Liver (tissue), 9 donors: ENCODE results near the gene PAFAH1B2. TPM values are rescaled to one million over a fixed set of nuclear protein-coding genes. Genes with fewer than 3 reads are reported as not detected.
A peak's percentile ranks its signal among the peaks of the same experiment; 100 is the strongest.

Experiments
- DNase-seq: peaks from one replicate; pipeline ENCODE4 v3.0.0-alpha.2; 2017; ENCODE audit warnings: low spot score
- H3K27ac ChIP-seq, 2 donors: one replicate each; pipeline ENCODE4 v1.7.0; 2013; ENCODE audit warnings: inconsistent platforms in 2 of 2, low read length in 2 of 2, control low read depth in 1 of 2, low read depth in 1 of 2, mild to moderate bottlenecking in 1 of 2
- H3K27me3 ChIP-seq, 4 donors: one replicate each; pipeline versions ENCODE4 v1.6.1 to v1.7.0; 2013; ENCODE audit warnings: low read length in 3 of 4, inconsistent platforms in 1 of 4, mild to moderate bottlenecking in 1 of 4, moderate library complexity in 1 of 4; ENCODE audit not compliant: control insufficient read depth in 4 of 4, insufficient read depth in 4 of 4
- H3K36me3 ChIP-seq, 4 donors: one replicate each; pipeline versions ENCODE4 v1.6.1 to v1.7.0; 2013; ENCODE audit warnings: low read length in 3 of 4, mild to moderate bottlenecking in 3 of 4, low read depth in 1 of 4, moderate library complexity in 1 of 4; ENCODE audit not compliant: control insufficient read depth in 4 of 4, insufficient read depth in 3 of 4
- H3K4me1 ChIP-seq, 4 donors: one replicate each; pipeline versions ENCODE4 v1.6.1 to v1.7.0; 2013; ENCODE audit warnings: low read length in 3 of 4, mild to moderate bottlenecking in 3 of 4, moderate library complexity in 1 of 4; ENCODE audit not compliant: control insufficient read depth in 4 of 4, insufficient read depth in 4 of 4
- H3K4me3 ChIP-seq, 3 donors: one replicate each; pipeline versions ENCODE4 v1.6.1 to v1.7.0; 2013; ENCODE audit warnings: low read length in 3 of 3, control low read depth in 1 of 3, low read depth in 1 of 3, mild to moderate bottlenecking in 1 of 3
- H3K9ac ChIP-seq, 2 donors: one replicate each; pipeline ENCODE4 v1.7.0; 2013; ENCODE audit warnings: low read length in 2 of 2, mild to moderate bottlenecking in 2 of 2, moderate library complexity in 2 of 2, control low read depth in 1 of 2, low read depth in 1 of 2
- H3K9me3 ChIP-seq, 4 donors: one replicate each; pipeline versions ENCODE4 v1.6.1 to v1.7.0; 2013; ENCODE audit warnings: low read length in 3 of 4; ENCODE audit not compliant: control insufficient read depth in 4 of 4
- FOXA1 ChIP-seq: IDR thresholded peaks from 2 replicates; pipeline ENCODE4 v1.6.1; 2016; ENCODE audit warnings: antibody characterized with exemption
- GABPA ChIP-seq, 2 donors: IDR thresholded peaks in 1 of 2; conservative IDR thresholded peaks in 1 of 2; 2 replicates each; pipeline ENCODE4 v1.6.1; 2016; ENCODE audit warnings: antibody characterized with exemption in 2 of 2, mild to moderate bottlenecking in 1 of 2, moderate library complexity in 1 of 2
- RAD21 ChIP-seq, 2 donors: IDR thresholded peaks; 2 replicates each; pipeline ENCODE4 v1.6.1; 2016; ENCODE audit warnings: antibody characterized with exemption in 2 of 2, mild to moderate bottlenecking in 2 of 2
- RXRA ChIP-seq, 2 donors: IDR thresholded peaks; 2 replicates each; pipeline ENCODE4 v1.6.1; 2017 to 2018; ENCODE audit warnings: antibody characterized with exemption in 2 of 2, mild to moderate bottlenecking in 1 of 2
- SP1 ChIP-seq: IDR thresholded peaks from 2 replicates; pipeline ENCODE4 v1.6.1; 2018; ENCODE audit warnings: antibody characterized with exemption, mild to moderate bottlenecking
- TAF1 ChIP-seq: conservative IDR thresholded peaks from 2 replicates; pipeline ENCODE4 v1.6.1; 2016; ENCODE audit warnings: antibody characterized with exemption, mild to moderate bottlenecking
- YY1 ChIP-seq: IDR thresholded peaks from 2 replicates; pipeline ENCODE4 v1.6.1; 2016; ENCODE audit warnings: antibody characterized with exemption, mild to moderate bottlenecking
- whole genome bisulfite sequencing: extraction: QIAGEN DNeasy Blood & Tissue Kit; methylation state at CpG from one replicate; pipeline ENCODE4 v1.1.7; 2013; 5-methylcytosine and 5-hydroxymethylcytosine counted together
- polyA plus RNA-seq, 2 donors: library from polyadenylated mRNA; stranded (reverse) in 1 of 2; unstranded in 1 of 2; fragments of 200-250 nt in 1 of 2; fragments of >200 nt in 1 of 2; fragmentation: Nextera tagmentation in 1 of 2; extraction: Ambion mirVana in 1 of 2; gene quantifications; one replicate each; pipeline versions ENCODE4 v1.2.1 to v1.2.3, GENCODE V29; 2013 to 2015
- total RNA-seq, 2 donors: library from RNA; depleted of rRNA; stranded (reverse); fragments of >200 nt; gene quantifications; one replicate each; pipeline ENCODE4 v1.2.3, GENCODE V29; 2014
- TF ChIP-seq, protein P1 (sequence below): IDR thresholded peaks from 2 replicates; pipeline ENCODE4 v1.6.1; 2016; ENCODE audit warnings: antibody characterized with exemption
- TF ChIP-seq, protein P2 (sequence below): fragments of 150-350 bp; IDR thresholded peaks from 2 replicates; pipeline ENCODE4 v1.5.1; 2017; ENCODE audit warnings: improper control_type of control experiment, low read depth, low read length; ENCODE audit not compliant: missing input control
- TF ChIP-seq, protein P3 (sequence below): IDR thresholded peaks from 2 replicates; pipeline ENCODE4 v1.6.1; 2016; ENCODE audit warnings: antibody characterized with exemption
- TF ChIP-seq, protein P4 (sequence below): IDR thresholded peaks from 2 replicates; pipeline ENCODE4 v1.6.1; 2016; ENCODE audit warnings: antibody characterized with exemption
- donor health status: healthy.
- donor health status: healthy.
- donor health status: healthy.
- donor health status: healthy.
- donor health status: healthy.

Gene PAFAH1B2, protein sequence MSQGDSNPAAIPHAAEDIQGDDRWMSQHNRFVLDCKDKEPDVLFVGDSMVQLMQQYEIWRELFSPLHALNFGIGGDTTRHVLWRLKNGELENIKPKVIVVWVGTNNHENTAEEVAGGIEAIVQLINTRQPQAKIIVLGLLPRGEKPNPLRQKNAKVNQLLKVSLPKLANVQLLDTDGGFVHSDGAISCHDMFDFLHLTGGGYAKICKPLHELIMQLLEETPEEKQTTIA
- total RNA-seq (10 to 100 TPM; 33.4 to 39.8 TPM), polyA plus RNA-seq (10 to 100 TPM; 12.7 to 16.4 TPM)

DNA sequence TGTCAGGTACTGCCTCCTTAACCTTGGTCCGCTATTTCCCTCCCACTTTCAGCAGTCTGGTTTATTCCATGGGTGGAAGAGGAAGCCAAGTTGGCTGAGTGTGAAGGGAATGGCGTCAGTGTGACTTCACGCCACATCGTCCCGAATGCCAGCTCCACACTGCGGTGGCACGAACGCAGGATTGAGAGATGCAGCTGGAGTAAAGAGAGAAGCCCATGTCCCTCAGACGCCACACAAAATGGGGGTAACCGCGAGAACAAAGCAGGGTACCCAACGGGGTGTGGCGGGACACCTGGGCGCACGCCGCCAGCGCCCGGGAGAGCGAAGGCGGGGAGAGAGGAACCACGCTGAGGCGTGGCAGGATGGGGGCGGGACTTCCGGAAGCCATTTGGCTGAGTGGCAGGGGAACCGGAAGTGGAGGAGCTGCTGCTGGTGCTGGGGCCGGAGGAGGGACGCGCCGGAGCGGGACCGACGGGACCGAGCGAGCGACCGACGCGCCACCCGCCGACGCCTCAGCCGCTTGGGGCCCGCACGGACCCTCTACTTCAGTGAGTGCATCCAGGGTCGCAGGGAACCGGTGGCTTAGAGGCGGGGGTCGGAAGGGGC is at the start of gene PAFAH1B2:
Gene PAFAH1B2 (plus strand): TSS at position 417 of the 606 bp plus-strand sequence. CDS start 8,161 bp downstream, outside the sequence.
- peak within 1 kb of the TSS; percentile 77 to 92 for H3K9ac ChIP-seq
- peak within 1 kb of the TSS; percentile 86 to 100 (median 92) for H3K4me3 ChIP-seq
- H3K36me3 ChIP-seq: peaks cover 0 to 6% (median 4%) of the 10 kb centered on the region in 4 donors
- H3K9me3 ChIP-seq: no peaks in the 10 kb centered on the region
- TF ChIP-seq, protein P1, sequence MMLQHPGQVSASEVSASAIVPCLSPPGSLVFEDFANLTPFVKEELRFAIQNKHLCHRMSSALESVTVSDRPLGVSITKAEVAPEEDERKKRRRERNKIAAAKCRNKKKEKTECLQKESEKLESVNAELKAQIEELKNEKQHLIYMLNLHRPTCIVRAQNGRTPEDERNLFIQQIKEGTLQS: no peak
- TF ChIP-seq, protein P2, sequence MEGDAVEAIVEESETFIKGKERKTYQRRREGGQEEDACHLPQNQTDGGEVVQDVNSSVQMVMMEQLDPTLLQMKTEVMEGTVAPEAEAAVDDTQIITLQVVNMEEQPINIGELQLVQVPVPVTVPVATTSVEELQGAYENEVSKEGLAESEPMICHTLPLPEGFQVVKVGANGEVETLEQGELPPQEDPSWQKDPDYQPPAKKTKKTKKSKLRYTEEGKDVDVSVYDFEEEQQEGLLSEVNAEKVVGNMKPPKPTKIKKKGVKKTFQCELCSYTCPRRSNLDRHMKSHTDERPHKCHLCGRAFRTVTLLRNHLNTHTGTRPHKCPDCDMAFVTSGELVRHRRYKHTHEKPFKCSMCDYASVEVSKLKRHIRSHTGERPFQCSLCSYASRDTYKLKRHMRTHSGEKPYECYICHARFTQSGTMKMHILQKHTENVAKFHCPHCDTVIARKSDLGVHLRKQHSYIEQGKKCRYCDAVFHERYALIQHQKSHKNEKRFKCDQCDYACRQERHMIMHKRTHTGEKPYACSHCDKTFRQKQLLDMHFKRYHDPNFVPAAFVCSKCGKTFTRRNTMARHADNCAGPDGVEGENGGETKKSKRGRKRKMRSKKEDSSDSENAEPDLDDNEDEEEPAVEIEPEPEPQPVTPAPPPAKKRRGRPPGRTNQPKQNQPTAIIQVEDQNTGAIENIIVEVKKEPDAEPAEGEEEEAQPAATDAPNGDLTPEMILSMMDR: no peak
- peak; percentile 26 for TF ChIP-seq SP1
- TF ChIP-seq GABPA (IDR thresholded peaks at IDR 0.05 in 1 of 2, conservative IDR thresholded peaks at IDR 0.05 in 1 of 2): peak; percentile 88 to 95
- peak in 1 of 2 donors; percentile 2 for TF ChIP-seq RAD21 (IDR thresholded peaks at IDR 0.05)
- TF ChIP-seq, protein P3, sequence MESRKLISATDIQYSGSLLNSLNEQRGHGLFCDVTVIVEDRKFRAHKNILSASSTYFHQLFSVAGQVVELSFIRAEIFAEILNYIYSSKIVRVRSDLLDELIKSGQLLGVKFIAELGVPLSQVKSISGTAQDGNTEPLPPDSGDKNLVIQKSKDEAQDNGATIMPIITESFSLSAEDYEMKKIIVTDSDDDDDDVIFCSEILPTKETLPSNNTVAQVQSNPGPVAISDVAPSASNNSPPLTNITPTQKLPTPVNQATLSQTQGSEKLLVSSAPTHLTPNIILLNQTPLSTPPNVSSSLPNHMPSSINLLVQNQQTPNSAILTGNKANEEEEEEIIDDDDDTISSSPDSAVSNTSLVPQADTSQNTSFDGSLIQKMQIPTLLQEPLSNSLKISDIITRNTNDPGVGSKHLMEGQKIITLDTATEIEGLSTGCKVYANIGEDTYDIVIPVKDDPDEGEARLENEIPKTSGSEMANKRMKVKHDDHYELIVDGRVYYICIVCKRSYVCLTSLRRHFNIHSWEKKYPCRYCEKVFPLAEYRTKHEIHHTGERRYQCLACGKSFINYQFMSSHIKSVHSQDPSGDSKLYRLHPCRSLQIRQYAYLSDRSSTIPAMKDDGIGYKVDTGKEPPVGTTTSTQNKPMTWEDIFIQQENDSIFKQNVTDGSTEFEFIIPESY: no peak
- TF ChIP-seq, protein P4, sequence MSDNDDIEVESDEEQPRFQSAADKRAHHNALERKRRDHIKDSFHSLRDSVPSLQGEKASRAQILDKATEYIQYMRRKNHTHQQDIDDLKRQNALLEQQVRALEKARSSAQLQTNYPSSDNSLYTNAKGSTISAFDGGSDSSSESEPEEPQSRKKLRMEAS: peak; percentile 71
- peak; percentile 75 for TF ChIP-seq YY1
- TF ChIP-seq RXRA (IDR thresholded peaks at IDR 0.05): no peak
- no peaks in the 10 kb centered on the region for H3K27me3 ChIP-seq
- H3K27ac ChIP-seq: peak within 1 kb of the TSS; percentile 77 to 91
- WGBS: under 1% methylated on average over 48 of the region's 48 CpGs
- peaks cover 2 to 21% (median 11%) of the 10 kb centered on the region in 4 donors for H3K4me1 ChIP-seq
- peak; percentile 96 for DNase-seq

DNA sequence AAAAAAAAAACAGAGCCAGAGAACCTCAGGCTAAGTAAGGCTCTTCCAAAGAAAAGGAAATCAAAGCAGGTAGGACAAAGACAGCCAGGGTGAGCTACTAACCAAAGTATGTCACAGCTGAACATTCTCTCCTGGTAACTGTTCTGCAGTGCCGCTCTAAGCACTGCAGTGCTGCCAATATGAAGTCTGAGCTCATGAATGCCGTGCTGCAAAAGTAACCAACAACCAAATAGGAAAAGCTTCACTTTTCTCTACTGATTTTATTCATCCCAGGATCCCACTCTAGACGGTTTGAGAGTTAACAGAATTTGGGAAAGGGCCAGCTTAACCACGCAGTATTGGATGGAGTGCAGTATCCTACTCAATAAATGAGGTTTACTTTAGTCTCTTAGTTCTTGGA is 49.3 kb upstream of the PAFAH1B2 start:
- peaks cover 5 to 72% (median 46%) of the 10 kb centered on the region in 4 donors for H3K4me1 ChIP-seq
- no peak for TF ChIP-seq TAF1
- TF ChIP-seq, protein P4: no peak
- no peak for TF ChIP-seq FOXA1
- TF ChIP-seq RAD21 (IDR thresholded peaks at IDR 0.05): peak in 1 of 2 donors; percentile 25
- H3K9me3 ChIP-seq: no peaks in the 10 kb centered on the region
- H3K4me3 ChIP-seq: peak overlapping the region in 1 of 3 donors; percentile 7
- H3K36me3 ChIP-seq: no peaks in the 10 kb centered on the region
- WGBS: 20% methylated on average over 4 of the region's 4 CpGs
- H3K27ac ChIP-seq: peak overlapping the region; percentile 36 to 41
- peak overlapping the region in 1 of 2 donors; percentile 24 for H3K9ac ChIP-seq
- H3K27me3 ChIP-seq: no peaks in the 10 kb centered on the region
- no peak for DNase-seq
